ENCODE measurements around the gene MLLT10. TPM values are rescaled to one million over a fixed set of nuclear protein-coding genes. Genes with fewer than 3 reads are reported as not detected.

The MLLT10 gene
- total RNA-seq, 1 experiment from 2014 or later: 72.3 TPM

GRCh38 chr10:21791276-21791675, 257.2 kb downstream of the MLLT10 start:
- Histone ChIP-seq H3K79me1 (ENCODE audit: insufficient read depth, low read depth, low read length, poor library complexity, severe bottlenecking) (no peaks in the 10 kb centered on the region), H3K9me3 (ENCODE audit: control insufficient read depth, low read depth, low read length) (no peaks in the 10 kb centered on the region), H2BK5ac (ENCODE audit: insufficient read length, low read length) (no peak overlapping the region), H3K4ac (ENCODE audit: low read depth, low read length) (no peak overlapping the region), H3K27me3 (ENCODE audit: insufficient read depth, low read length) (no peaks in the 10 kb centered on the region), H3K9ac (ENCODE audit: extremely low read depth, insufficient read length, low read length) (no peak overlapping the region), H4K91ac (ENCODE audit: insufficient read length, low read depth, low read length) (no peak overlapping the region), H3K4me1 (ENCODE audit: insufficient read depth, low read length) (no peaks in the 10 kb centered on the region), H3K56ac (ENCODE audit: insufficient read length, low read depth, low read length) (no peak overlapping the region), H2BK20ac (ENCODE audit: low read depth, low read length, poor library complexity, severe bottlenecking) (no peak overlapping the region), H4K5ac (ENCODE audit: insufficient read length, low read depth, low read length) (no peak overlapping the region), H4K8ac (replicated peaks; ENCODE audit: insufficient read length, low read depth, low read length) (no peak overlapping the region), H2BK15ac (ENCODE audit: low read depth, low read length) (no peak overlapping the region), H4K20me1 (ENCODE audit: control insufficient read depth, insufficient read depth, insufficient read length) (no peaks in the 10 kb centered on the region), H3T11ph (ENCODE audit: low read length) (no peak overlapping the region), H3K23ac (ENCODE audit: insufficient read length, low read depth, low read length) (no peak overlapping the region), H2AK5ac (ENCODE audit: insufficient read length, low read length) (no peak overlapping the region), H3K23me2 (ENCODE audit: insufficient read length, low read depth, low read length, poor library complexity, severe bottlenecking) (no peaks in the 10 kb centered on the region), H2BK120ac (ENCODE audit: low read depth, low read length, poor library complexity, severe bottlenecking) (no peak overlapping the region), H3K14ac (ENCODE audit: insufficient read depth, low read length) (no peak overlapping the region), H3K4me2 (ENCODE audit: insufficient read depth, insufficient read length, low read length) (no peak overlapping the region), H2BK12ac (ENCODE audit: insufficient read length, low read depth, low read length) (no peak overlapping the region), H3K27ac (ENCODE audit: insufficient read length, low read depth, low read length) (no peak overlapping the region), H3K79me2 (ENCODE audit: insufficient read depth, low read length) (no peaks in the 10 kb centered on the region), H2AFZ (ENCODE audit: low read length) (no peak overlapping the region), H3K18ac (ENCODE audit: insufficient read length, low read depth, low read length) (no peak overlapping the region)
- H3K9me3 Mint-ChIP-seq: peaks cover 2 to 6% of the 10 kb centered on the region in 2 experiments; a peak in 1 of 5 replicates
- no peak overlapping the region for H3K4me3 Mint-ChIP-seq
- peak overlapping the region in 1 of 3 experiments; percentile 22; a peak in 1 of 7 replicates for H3K27ac Mint-ChIP-seq
- H3K36me3 Mint-ChIP-seq (ENCODE audit: insufficient read depth in 1 of 3, low read depth in 3 of 3): peaks cover 0 to 5% (median 4%) of the 10 kb centered on the region in 3 experiments; a peak in 4 of 7 replicates
- TF ChIP-seq, protein P1, sequence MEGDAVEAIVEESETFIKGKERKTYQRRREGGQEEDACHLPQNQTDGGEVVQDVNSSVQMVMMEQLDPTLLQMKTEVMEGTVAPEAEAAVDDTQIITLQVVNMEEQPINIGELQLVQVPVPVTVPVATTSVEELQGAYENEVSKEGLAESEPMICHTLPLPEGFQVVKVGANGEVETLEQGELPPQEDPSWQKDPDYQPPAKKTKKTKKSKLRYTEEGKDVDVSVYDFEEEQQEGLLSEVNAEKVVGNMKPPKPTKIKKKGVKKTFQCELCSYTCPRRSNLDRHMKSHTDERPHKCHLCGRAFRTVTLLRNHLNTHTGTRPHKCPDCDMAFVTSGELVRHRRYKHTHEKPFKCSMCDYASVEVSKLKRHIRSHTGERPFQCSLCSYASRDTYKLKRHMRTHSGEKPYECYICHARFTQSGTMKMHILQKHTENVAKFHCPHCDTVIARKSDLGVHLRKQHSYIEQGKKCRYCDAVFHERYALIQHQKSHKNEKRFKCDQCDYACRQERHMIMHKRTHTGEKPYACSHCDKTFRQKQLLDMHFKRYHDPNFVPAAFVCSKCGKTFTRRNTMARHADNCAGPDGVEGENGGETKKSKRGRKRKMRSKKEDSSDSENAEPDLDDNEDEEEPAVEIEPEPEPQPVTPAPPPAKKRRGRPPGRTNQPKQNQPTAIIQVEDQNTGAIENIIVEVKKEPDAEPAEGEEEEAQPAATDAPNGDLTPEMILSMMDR (conservative IDR thresholded peaks at IDR 0.05): no peak
- H3K4me1 Mint-ChIP-seq: peaks cover 0 to 7% of the 10 kb centered on the region in 2 experiments; a peak in 1 of 4 replicates
- no CpG with 5 or more reads among the region's 2 CpGs for WGBS (ENCODE audit: extremely low coverage, insufficient read length, low lambda C conversion rate)
- no peak for DNase-seq
- H3K27me3 Mint-ChIP-seq (ENCODE audit: low read depth): no peaks in the 10 kb centered on the region

Small RNA genes within 50 kb of the gene (microRNA-seq; reads per million reads assigned to microRNA genes)
- gene MIR1915 (ENCODE audit: borderline microRNAs expressed): 7.3 reads per million, percentile 41 among the genes with 10 or more reads in this experiment

Other genes starting within 250 kb of the MLLT10 start
- 5.4 and 5.9 TPM in 2 replicates for gene SKIDA1, start 8.6 kb upstream of the MLLT10 start, total RNA-seq (2021)